ENCODE results near the gene RWDD4.

The RWDD4 gene

GRCh38 chr4:183659029-183659871 is at the start of gene RWDD4, which contains the start of gene TRAPPC11:
TSS of gene RWDD4 (minus strand) at chr4:183659185. CDS start at chr4:183658952, 233 bp downstream.
TSS of gene TRAPPC11 (plus strand) at chr4:183659293. CDS start at chr4:183663868, 4,575 bp downstream.
- DNase-seq: peak; percentile 99

DNA sequence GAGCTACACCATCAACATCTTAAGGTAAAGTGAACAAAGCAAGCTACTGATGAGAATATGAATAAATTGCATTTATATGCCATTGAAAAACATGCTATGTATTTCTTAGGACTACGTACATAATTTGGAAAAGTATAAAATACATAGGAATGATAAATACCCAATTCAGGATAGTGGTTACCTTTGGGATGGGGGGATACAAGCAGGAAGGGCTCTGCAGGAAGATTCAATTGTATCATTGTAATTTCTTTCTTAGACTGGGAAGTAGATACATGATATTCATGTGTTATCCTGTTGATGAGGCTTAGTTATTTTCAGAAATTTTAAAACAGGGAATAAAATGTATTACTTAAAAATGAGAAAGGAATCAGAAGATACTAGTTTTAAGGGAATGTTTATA is 43.5 kb upstream of the RWDD4 start:
- no peak for DNase-seq

GRCh38 chr4:183700407-183700806 is 41.4 kb upstream of the RWDD4 start:
- no peak for DNase-seq

GRCh38 chr4:183698909-183699308 is 39.9 kb upstream of the RWDD4 start:
- DNase-seq: no peak

- no peak for DNase-seq
Observed at GRCh38 chr4:183691897-183692296, 32.9 kb upstream of the RWDD4 start.

GRCh38 chr4:183691006-183691405 is 32.0 kb upstream of the RWDD4 start:
- DNase-seq: no peak

- DNase-seq: no peak
Observed at GRCh38 chr4:183688216-183688615, 29.2 kb upstream of the RWDD4 start.

GRCh38 chr4:183686461-183686860 is 27.5 kb upstream of the RWDD4 start:
- no peak for DNase-seq

- DNase-seq: no peak
Observed at GRCh38 chr4:183681119-183681518, 22.1 kb upstream of the RWDD4 start.

- no peak for DNase-seq
Observed at GRCh38 chr4:183675625-183676024, 16.6 kb upstream of the RWDD4 start.

- no peak for DNase-seq
Observed at GRCh38 chr4:183674153-183674552, 15.2 kb upstream of the RWDD4 start.

DNA sequence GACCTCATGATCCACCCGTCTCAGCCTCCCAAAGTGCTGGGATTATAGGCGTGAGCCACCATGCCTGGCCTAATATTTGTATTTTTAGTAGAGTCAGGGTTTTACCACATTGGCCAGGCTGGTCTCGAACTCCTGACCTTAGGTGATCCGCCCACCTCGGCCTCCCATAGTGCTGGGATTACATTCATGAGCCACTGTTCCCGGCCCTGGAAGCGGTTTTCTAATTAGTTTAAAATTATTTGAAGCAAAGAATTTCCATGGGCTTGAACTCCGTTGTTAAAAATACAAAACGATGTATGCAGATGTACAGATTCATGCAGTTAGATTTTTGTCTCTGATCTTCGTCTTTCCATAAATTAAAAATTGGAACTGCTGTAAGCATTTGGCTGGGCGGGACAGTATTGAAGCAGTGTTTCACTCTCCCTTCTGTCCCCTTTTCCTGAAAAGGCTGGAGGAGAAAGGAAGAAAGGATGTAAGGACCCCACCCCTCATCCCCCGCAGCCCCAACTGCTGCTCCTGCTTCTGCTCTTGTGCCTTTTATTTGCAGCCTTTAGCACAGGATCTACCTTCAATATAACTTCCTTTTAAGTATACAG is 12.1 kb upstream of the RWDD4 start:
- DNase-seq: no peak

DNA sequence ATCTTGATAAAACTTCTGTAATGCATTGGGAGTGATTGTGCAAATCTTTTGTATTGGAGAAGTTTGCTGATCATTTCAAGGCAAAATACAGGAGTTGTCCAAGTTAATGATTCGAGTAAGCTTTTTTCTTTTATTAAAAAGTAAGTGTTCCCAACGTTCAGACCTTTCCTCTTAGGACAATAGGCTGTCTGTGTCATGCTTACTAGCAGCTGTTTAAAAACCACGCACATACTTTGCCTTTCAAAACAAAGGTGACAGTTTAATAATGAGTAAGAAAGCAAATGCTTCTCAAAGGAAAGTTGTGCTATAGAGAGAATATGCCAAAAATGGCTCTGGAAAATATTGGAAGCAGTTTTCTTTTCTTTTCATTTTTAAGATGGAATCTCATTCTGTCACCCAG is 11.3 kb upstream of the RWDD4 start:
- no peak for DNase-seq

DNA sequence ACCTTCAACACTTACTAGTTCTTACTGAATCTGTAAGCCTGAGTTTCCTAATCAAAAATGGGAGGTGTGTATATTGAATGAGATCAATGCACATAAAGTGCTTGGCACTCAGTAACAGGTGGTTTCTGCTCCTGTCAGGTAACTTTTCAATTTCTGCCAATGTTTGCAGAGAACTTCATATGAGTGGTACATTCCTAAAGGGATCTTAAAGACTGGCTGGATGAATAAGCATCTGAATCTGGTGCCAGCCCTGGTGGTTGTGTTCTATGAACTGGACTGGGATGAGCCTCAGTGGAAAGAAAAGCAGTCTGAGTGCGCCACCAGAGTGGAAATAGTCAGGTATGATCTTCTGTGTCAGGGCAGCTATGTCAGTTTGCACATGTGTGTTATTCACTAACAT is 7.1 kb upstream of the RWDD4 start:
- DNase-seq: no peak

GRCh38 chr4:183659872-183660242 is 872 bp upstream of the RWDD4 start:
- no peak for DNase-seq

DNA sequence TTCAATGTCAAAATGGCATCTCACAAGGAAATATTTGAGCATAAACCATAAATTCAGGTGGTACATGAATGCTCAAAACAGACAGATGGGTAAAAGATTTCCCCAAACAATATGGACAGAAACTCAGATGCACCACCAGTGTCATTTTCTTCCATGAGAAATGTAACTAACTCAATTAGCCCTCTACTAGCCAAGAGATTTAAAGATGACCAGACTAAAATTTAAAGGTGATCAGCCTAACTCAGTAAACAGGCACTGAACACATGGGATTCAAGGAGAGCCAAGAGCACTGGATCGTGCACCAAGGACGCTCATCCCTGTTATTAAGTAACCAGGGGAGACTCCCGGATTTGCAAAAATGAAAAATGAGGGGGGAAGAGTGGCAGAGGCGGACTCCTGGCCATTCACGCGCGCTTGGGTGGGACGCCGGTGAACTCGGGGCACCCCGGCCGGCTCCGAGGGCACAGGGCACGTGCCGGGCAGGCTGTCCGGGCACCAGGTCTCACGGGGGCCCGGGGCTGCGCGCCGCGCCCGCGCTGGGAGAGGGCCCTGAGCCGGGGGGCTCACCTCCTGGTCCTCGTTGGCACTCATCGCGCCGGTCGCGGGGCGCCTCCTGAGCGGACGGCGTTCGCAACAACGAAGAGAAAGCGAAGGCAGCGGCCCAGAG is 490 bp downstream of the RWDD4 start:
- DNase-seq: peak; percentile 51

- DNase-seq: no peak
Observed at GRCh38 chr4:183657564-183657963, 1.4 kb downstream of the RWDD4 start.

DNA sequence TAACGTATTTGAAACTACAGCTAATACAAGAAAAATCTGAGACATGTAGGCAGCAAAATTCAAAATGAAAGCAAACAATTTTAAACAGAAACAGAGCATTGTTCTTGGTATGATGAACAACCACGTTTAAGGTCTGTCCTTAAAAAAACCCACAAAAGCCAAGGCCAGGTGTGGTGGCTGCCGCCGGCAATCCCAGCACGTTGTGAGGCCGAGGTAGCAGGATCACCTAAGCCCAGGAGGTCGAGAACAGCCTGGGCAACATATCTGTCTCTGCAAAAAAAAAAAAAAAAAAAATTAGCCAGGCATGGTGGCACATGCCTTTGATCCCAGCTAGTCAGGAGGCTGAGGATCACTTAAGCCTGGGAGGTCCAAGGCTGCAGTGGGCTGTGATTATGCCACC is 13.7 kb downstream of the RWDD4 start:
- no peak for DNase-seq

- no peak for DNase-seq
Observed at GRCh38 chr4:183639291-183639690, 19.7 kb downstream of the RWDD4 start.

DNA sequence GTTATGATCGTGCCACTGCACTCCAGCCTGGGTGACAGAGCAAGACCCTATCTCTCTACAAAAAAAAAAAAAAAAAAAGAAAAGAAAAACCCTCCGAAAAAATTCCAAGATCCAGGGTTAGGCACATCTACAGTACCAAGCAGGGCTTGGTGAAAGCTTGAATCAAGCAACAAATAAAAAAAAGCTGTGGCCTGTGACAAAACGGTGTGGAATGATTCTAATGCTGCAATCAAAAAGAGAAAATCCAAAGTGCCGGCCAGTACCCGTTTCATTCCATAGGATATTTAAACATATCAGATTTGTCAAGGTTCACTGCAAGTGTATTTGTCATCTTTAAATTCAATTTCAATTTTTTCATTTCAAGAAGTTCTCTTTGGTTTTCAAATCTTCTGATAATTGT is 20.5 kb downstream of the RWDD4 start:
- no peak for DNase-seq

- DNase-seq: no peak
Observed at GRCh38 chr4:183637461-183637860, 21.5 kb downstream of the RWDD4 start.

DNA sequence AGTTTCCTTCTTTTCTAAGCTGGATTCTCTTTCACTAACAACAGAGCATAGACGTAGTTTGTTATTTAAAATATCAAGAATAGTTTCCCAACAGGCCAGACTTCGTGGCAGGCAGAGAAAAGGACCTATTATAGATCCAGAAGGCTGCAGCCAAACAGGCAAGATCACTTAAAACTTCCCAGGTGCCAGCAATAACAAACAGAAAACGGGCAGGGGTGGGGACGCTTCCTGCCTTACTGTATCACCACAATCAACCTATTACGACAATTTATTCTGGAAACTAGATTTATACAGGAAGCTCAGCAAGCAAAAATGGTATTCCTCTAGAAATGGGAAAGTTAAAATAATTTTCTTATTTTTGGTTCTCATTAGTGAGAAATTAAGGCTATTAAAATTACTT is 22.1 kb downstream of the RWDD4 start:
- peak; percentile 48 for DNase-seq

DNA sequence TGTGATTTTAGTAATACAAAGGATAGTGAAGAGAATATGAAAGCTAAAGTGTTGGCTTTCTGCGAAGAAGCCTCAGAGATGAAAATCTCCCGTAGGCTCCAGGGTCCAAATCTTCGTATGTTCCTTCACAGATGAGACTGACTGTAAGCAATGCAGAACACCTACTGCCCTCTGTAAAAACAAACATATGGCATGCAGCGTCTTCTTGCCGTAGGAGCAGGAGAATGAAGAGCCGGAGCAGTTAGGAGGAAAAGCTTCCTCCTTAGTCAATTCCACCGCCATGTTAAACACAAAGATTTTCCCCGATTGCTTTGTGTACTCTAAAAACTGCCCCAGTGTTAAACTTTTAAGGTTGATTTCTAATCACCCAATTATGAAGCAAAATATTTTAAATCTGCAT is 22.5 kb downstream of the RWDD4 start:
- no peak for DNase-seq

DNA sequence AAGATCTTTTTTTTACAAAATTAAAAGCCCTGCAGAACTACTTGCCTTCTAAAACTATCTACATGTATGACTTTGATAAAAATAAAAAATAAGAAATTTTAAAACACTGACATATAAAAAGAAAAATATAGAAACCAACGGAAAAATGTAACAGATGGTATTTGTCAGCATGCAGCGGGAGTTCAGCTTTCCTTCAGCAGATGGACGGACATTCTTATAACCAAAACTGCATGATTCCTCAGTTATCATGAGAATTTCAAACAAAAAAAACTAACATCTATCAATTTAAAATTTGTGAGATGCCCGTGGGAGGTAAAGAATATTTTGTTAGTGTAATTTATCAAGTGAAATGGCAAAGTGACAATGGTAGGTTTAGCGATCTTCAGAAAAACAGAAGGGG is 23.2 kb downstream of the RWDD4 start:
- no peak for DNase-seq
